Measurements from ENCODE around the gene RNF150. TPM values are rescaled to one million over a fixed set of nuclear protein-coding genes. Genes with fewer than 3 reads are reported as not detected.
"Not testable (repeated sequence)": the region's sequence is repeated elsewhere in the genome, so short reads cannot be mapped to it uniquely, and the experiment has no call there.

RNF150 gene
- total and polyA plus RNA-seq, 4 donors, result 0.27 to 1.4 (median 0.81) TPM

- not testable (repeated sequence) for DNase-seq (ENCODE audit: low spot score); H3K27me3 ChIP-seq (ENCODE audit: control insufficient read depth in 4 of 4, insufficient read depth in 4 of 4, low read length in 3 of 4); H3K4me3 ChIP-seq (ENCODE audit: low read depth in 1 of 3, low read length in 3 of 3); H3K9ac ChIP-seq (ENCODE audit: low read depth in 1 of 2, low read length in 2 of 2); H3K9me3 ChIP-seq (ENCODE audit: control insufficient read depth in 4 of 4, low read length in 3 of 4); H3K27ac ChIP-seq (ENCODE audit: low read depth in 1 of 2, low read length in 2 of 2); H3K4me1 ChIP-seq (ENCODE audit: control insufficient read depth in 4 of 4, insufficient read depth in 4 of 4, low read length in 3 of 4); H3K36me3 ChIP-seq (ENCODE audit: control insufficient read depth in 4 of 4, insufficient read depth in 3 of 4, low read depth in 1 of 4, low read length in 3 of 4)
- WGBS, result 92% methylated on average over 1 of the region's 1 CpG
Observed at GRCh38 chr4:141050999-141051398, 82.3 kb downstream of the RNF150 start.

DNA sequence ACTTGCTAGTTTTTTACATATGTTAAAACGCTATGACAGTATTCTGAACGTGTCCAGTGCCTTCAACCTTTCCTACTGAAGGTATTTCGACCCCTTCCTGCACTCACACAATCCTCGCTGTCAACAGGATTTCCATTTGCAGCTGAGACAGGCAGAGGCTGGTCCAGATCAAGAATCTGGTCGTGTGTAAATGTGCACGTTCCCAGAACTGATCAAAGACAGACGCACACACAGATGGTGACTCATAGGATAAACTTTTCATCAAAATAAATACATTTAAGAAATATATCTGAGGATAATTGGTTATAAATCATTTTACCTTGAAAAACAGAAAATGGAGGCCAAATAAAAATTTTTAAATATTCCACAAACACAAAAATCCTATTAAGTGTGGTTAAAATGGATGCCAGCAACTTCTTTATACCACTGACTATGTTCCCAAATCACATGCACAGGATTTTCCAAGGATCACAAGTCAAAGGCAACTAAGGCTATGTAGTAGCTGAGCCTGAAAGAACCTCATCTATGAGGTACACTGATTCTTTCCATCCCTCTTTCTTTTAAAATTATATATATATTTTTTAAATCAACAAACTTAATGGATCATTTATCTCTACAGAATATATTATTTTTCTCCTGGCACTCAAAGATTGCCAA is 85.9 kb downstream of the RNF150 start:
- Histone ChIP-seq H3K9me3 (ENCODE audit: control insufficient read depth in 4 of 4, low read length in 3 of 4) (no peaks in the 10 kb centered on the region), H3K4me3 (ENCODE audit: low read depth in 1 of 3, low read length in 3 of 3) (no peak overlapping the region), H3K4me1 (ENCODE audit: control insufficient read depth in 4 of 4, insufficient read depth in 4 of 4, low read length in 3 of 4) (no peaks in the 10 kb centered on the region), H3K27me3 (ENCODE audit: control insufficient read depth in 4 of 4, insufficient read depth in 4 of 4, low read length in 3 of 4) (no peaks in the 10 kb centered on the region), H3K27ac (ENCODE audit: low read depth in 1 of 2, low read length in 2 of 2) (no peak overlapping the region), H3K36me3 (ENCODE audit: control insufficient read depth in 4 of 4, insufficient read depth in 3 of 4, low read depth in 1 of 4, low read length in 3 of 4) (no peaks in the 10 kb centered on the region), H3K9ac (ENCODE audit: low read depth in 1 of 2, low read length in 2 of 2) (no peak overlapping the region)
- 68% methylated on average over 7 of the region's 7 CpGs for WGBS
- TF ChIP-seq HNF4A (conservative IDR thresholded peaks at IDR 0.05) (no peak), CTCF (IDR thresholded peaks at IDR 0.05; ENCODE audit: low read depth, low read length, missing input control) (no peak), SP1 (IDR thresholded peaks at IDR 0.05) (no peak), FOXA2 (IDR thresholded peaks at IDR 0.05) (no peak), YY1 (IDR thresholded peaks at IDR 0.05) (no peak), JUND (IDR thresholded peaks at IDR 0.05) (no peak), REST (IDR thresholded peaks at IDR 0.05) (no peak), HNF4G (IDR thresholded peaks at IDR 0.05) (no peak)
- DNase-seq (ENCODE audit: low spot score), result no peak

DNA sequence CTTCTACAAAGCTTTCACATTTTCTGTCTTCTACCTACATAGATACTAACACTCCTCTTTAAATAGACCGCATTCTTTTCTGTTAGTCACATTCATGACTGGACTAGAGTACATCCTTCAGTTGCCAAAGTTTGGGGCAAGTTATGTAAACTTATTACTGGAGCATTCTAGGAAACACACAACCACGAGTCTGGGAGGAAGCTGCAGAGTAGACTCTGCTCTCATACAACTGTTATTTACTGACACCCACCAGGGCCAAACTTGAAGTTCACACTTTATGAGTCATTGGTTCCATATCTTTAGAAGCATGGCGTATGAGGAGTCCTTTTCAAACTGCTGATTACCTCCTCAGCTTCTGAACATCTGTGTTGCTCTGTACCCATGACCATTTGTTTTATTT is 87.0 kb downstream of the RNF150 start:
- no peak for DNase-seq (ENCODE audit: low spot score)

More for the DNA sequence above, 87.0 kb downstream of the RNF150 start:
- Histone ChIP-seq H3K27ac (ENCODE audit: low read depth in 1 of 2, low read length in 2 of 2) (no peak overlapping the region), H3K27me3 (ENCODE audit: control insufficient read depth in 4 of 4, insufficient read depth in 4 of 4, low read length in 3 of 4) (no peaks in the 10 kb centered on the region), H3K9ac (ENCODE audit: low read depth in 1 of 2, low read length in 2 of 2) (no peak overlapping the region), H3K4me1 (ENCODE audit: control insufficient read depth in 4 of 4, insufficient read depth in 4 of 4, low read length in 3 of 4) (no peaks in the 10 kb centered on the region), H3K4me3 (ENCODE audit: low read depth in 1 of 3, low read length in 3 of 3) (no peak overlapping the region), H3K36me3 (ENCODE audit: control insufficient read depth in 4 of 4, insufficient read depth in 3 of 4, low read depth in 1 of 4, low read length in 3 of 4) (no peaks in the 10 kb centered on the region), H3K9me3 (ENCODE audit: control insufficient read depth in 4 of 4, low read length in 3 of 4) (no peaks in the 10 kb centered on the region)
- WGBS, result 58% methylated on average over 3 of the region's 3 CpGs
- TF ChIP-seq FOXA2 (IDR thresholded peaks at IDR 0.05) (no peak), NR2F2 (IDR thresholded peaks at IDR 0.05) (no peak), RXRA (IDR thresholded peaks at IDR 0.05) (peak in 1 of 2 donors; percentile 20), YY1 (IDR thresholded peaks at IDR 0.05) (no peak), ZBTB33 (IDR thresholded peaks at IDR 0.05) (no peak), GABPA (IDR thresholded peaks at IDR 0.05 in 1 of 2, conservative IDR thresholded peaks at IDR 0.05 in 1 of 2) (no peak), ATF3 (IDR thresholded peaks at IDR 0.05) (no peak), JUND (IDR thresholded peaks at IDR 0.05) (peak; percentile 72 to 78), REST (IDR thresholded peaks at IDR 0.05) (no peak)
- TF ChIP-seq, protein P1, sequence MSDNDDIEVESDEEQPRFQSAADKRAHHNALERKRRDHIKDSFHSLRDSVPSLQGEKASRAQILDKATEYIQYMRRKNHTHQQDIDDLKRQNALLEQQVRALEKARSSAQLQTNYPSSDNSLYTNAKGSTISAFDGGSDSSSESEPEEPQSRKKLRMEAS (IDR thresholded peaks at IDR 0.05), result no peak
